Body of pancreas (tissue), 4 donors: Measurements from ENCODE around the gene MPND. TPM values are rescaled to one million over a fixed set of nuclear protein-coding genes. Genes with fewer than 3 reads are reported as not detected.

ENCODE experiments used
- ATAC-seq: fragments of 150-250 bp; one replicate; pipeline ENCODE4 v1.9.1; 2016
- DNase-seq, 4 donors: peaks; one replicate each; pipeline ENCODE4 v3.0.0-alpha.2; 2019
- H3K27ac ChIP-seq, 4 donors: fragments of 200-600 bp; sonication (generic); 1 replicate in 3 of 4; 2 replicates in 1 of 4; pipeline versions ENCODE4 v1.5.1 to v1.6.1; 2016 to 2019; ENCODE audit warnings: mild to moderate bottlenecking in 1 of 4, mixed read lengths in 1 of 4, moderate library complexity in 1 of 4
- H3K27me3 ChIP-seq, 2 donors: fragments of 200-600 bp; sonication (generic); one replicate each; pipeline ENCODE4 v1.6.0; 2016; ENCODE audit warnings: mild to moderate bottlenecking in 1 of 2
- H3K36me3 ChIP-seq, 2 donors: fragments of 200-600 bp; sonication (generic); replicated peaks in 1 of 2; 2 replicates each; pipeline ENCODE4 v1.5.1; 2016; ENCODE audit warnings: low read depth in 2 of 2; ENCODE audit not compliant: insufficient read depth in 1 of 2
- H3K4me1 ChIP-seq: fragments of 200-600 bp; sonication (generic); one replicate; pipeline ENCODE4 v1.6.0; 2016
- H3K4me3 ChIP-seq, 2 donors: fragments of 200-600 bp; sonication (generic); 1 replicate in 1 of 2; 2 replicates in 1 of 2; pipeline ENCODE4 v1.5.1; 2016 to 2019
- H3K9me3 ChIP-seq, 3 donors: fragments of 200-600 bp; sonication (generic); 1 replicate in 2 of 3; 2 replicates in 1 of 3; pipeline ENCODE4 v1.5.1; 2016
- CTCF ChIP-seq, 7 experiments: fragments of 450-650 bp in 4 of 7; fragments of 200-600 bp in 3 of 7; sonication (generic) in 3 of 7; IDR thresholded peaks; one replicate each; pipeline ENCODE4 v1.5.1; 2016 to 2019; ENCODE audit warnings: antibody characterized with exemption in 7 of 7
- POLR2A ChIP-seq, 3 donors: fragments of 450-650 bp; IDR thresholded peaks; one replicate each; pipeline ENCODE4 v1.6.1; 2016; ENCODE audit warnings: antibody characterized with exemption in 3 of 3, mild to moderate bottlenecking in 2 of 3
- WGBS, 2 donors: methylation state at CpG; one replicate each; pipeline ENCODE4 v1.1.5; 2017; 5-methylcytosine and 5-hydroxymethylcytosine counted together
- intact Hi-C: fragments of 100-400 bp; cut with DNase I; formaldehyde crosslinking; loops from one replicate; pipeline ENCODE4 v1.15.1; 2023
- total RNA-seq, 2 donors: library from RNA; depleted of rRNA; stranded (reverse); fragments of >200 nt; gene quantifications; one replicate each; pipeline ENCODE4 v1.1.0, GENCODE V29; 2016

Gene MPND
- total RNA-seq, 2 donors from 2014 or later: 0.99 to 7.5 TPM

- DNase-seq: no peak
- 11 to 38% methylated on average over 6 to 32 of the region's 32 CpGs for WGBS, 2 donors
Observed at GRCh38 chr19:4403005-4403761, 59.8 kb downstream of the MPND start.

GRCh38 chr19:4405977-4406376 lies 62.6 kb downstream of the MPND start:
- H3K4me3 ChIP-seq: no peak overlapping the region
- WGBS, 2 donors: 71 to 85% methylated on average over 6 to 8 of the region's 8 CpGs
- intact Hi-C loops: no loop called here

More at GRCh38 chr19:4403005-4403761, 59.8 kb downstream of the MPND start:
- Histone ChIP-seq H3K36me3 (no peaks in the 10 kb centered on the region), H3K27me3 (no peaks in the 10 kb centered on the region), H3K9me3 (no peaks in the 10 kb centered on the region), H3K4me1 (peaks cover 36% of the 10 kb centered on the region), H3K27ac (peak overlapping the region in 3 of 4 donors; percentile 88), H3K4me3 (peak overlapping the region; percentile 61 to 63)
- no peak for ATAC-seq
- TF ChIP-seq CTCF (IDR thresholded peaks at IDR 0.05): no peak
- no peak for TF ChIP-seq POLR2A (IDR thresholded peaks at IDR 0.05)
- intact Hi-C loops: no loop called here

GRCh38 chr19:4406626-4407025 lies 63.3 kb downstream of the MPND start:
- no peak for TF ChIP-seq POLR2A (IDR thresholded peaks at IDR 0.05)
- no peak for TF ChIP-seq CTCF (IDR thresholded peaks at IDR 0.05)
- 92 to 93% methylated on average over 7 of the region's 7 CpGs for WGBS, 2 donors
- no peak overlapping the region for H3K4me3 ChIP-seq
- intact Hi-C loops: no loop called here
- no peaks in the 10 kb centered on the region for H3K27me3 ChIP-seq
- no peak for DNase-seq
- H3K36me3 ChIP-seq: no peaks in the 10 kb centered on the region
- H3K27ac ChIP-seq: no peak overlapping the region
- ATAC-seq: no peak
- H3K4me1 ChIP-seq: peaks cover 12% of the 10 kb centered on the region
- no peaks in the 10 kb centered on the region for H3K9me3 ChIP-seq

More at GRCh38 chr19:4405977-4406376, 62.6 kb downstream of the MPND start:
- H3K36me3 ChIP-seq: no peaks in the 10 kb centered on the region
- H3K27ac ChIP-seq: no peak overlapping the region
- H3K4me1 ChIP-seq: peaks cover 18% of the 10 kb centered on the region
- no peak for DNase-seq
- no peak for ATAC-seq
- no peaks in the 10 kb centered on the region for H3K9me3 ChIP-seq
- no peaks in the 10 kb centered on the region for H3K27me3 ChIP-seq
- no peak for TF ChIP-seq POLR2A (IDR thresholded peaks at IDR 0.05)
- no peak for TF ChIP-seq CTCF (IDR thresholded peaks at IDR 0.05)

GRCh38 chr19:4409123-4409933 lies 66.0 kb downstream of the MPND start:
- TF ChIP-seq CTCF (IDR thresholded peaks at IDR 0.05): no peak
- TF ChIP-seq POLR2A (IDR thresholded peaks at IDR 0.05): no peak
- Histone ChIP-seq H3K27me3 (no peaks in the 10 kb centered on the region), H3K4me1 (no peaks in the 10 kb centered on the region), H3K36me3 (no peaks in the 10 kb centered on the region), H3K9me3 (no peaks in the 10 kb centered on the region), H3K4me3 (no peak overlapping the region), H3K27ac (no peak overlapping the region)
- ATAC-seq (no peak), DNase-seq (no peak)
- intact Hi-C loops: no loop called here
- WGBS, 2 donors: 90 to 93% methylated on average over 22 to 23 of the region's 23 CpGs

Other genes with a start within 250 kb of the MPND start
- 10 to 100 TPM; 56.8 to 92.0 TPM for gene MAP2K2, start 219.4 kb upstream of the MPND start, total RNA-seq
- gene CREB3L3, start 189.9 kb upstream of the MPND start, total RNA-seq: under 1 TPM in 1 of 2 donors, not detected in 1; 0.52 TPM
- 10 to 100 TPM; 13.2 to 54.1 TPM for gene SIRT6, start 161.0 kb upstream of the MPND start, total RNA-seq
- gene ANKRD24, start 160.9 kb upstream of the MPND start, total RNA-seq: 1 to 10 TPM; 2.1 to 3.6 TPM
- 10 to 100 TPM in 1 of 2 donors, under 1 TPM in 1; 0.99 to 27.5 TPM for gene EBI3, start 114.0 kb upstream of the MPND start, total RNA-seq
- gene YJU2, start 96.5 kb upstream of the MPND start, total RNA-seq: 10 to 100 TPM; 15.5 to 20.2 TPM
- not detected for gene SHD, start 64.3 kb upstream of the MPND start, total RNA-seq
- not detected for gene TMIGD2, start 41.2 kb upstream of the MPND start, total RNA-seq
- not detected for gene FSD1, start 39.0 kb upstream of the MPND start, total RNA-seq
- gene STAP2, start 4.7 kb upstream of the MPND start, total RNA-seq: 10 to 100 TPM; 17.9 to 31.0 TPM
- gene SH3GL1, start 57.0 kb downstream of the MPND start, total RNA-seq: 10 to 100 TPM; 20.4 to 22.6 TPM
- gene CHAF1A, start 59.1 kb downstream of the MPND start, total RNA-seq: 1 to 10 TPM; 3.4 to 6.3 TPM
- gene UBXN6, start 114.2 kb downstream of the MPND start, total RNA-seq: 100 to 1,000 TPM in 1 of 2 donors, 10 to 100 TPM in 1; 64.6 to 107 TPM
- 10 to 100 TPM; 24.9 to 33.6 TPM for gene HDGFL2, start 128.7 kb downstream of the MPND start, total RNA-seq
- 100 to 1,000 TPM in 1 of 2 donors, 10 to 100 TPM in 1; 18.9 to 125 TPM for gene PLIN4, start 174.9 kb downstream of the MPND start, total RNA-seq
- gene PLIN5, start 191.7 kb downstream of the MPND start, total RNA-seq: 100 to 1,000 TPM in 1 of 2 donors, 10 to 100 TPM in 1; 72.9 to 132 TPM
- gene LRG1, start 196.5 kb downstream of the MPND start, total RNA-seq: 10 to 100 TPM in 1 of 2 donors, 1 to 10 TPM in 1; 8.8 to 21.1 TPM
- gene SEMA6B, start 216.1 kb downstream of the MPND start, total RNA-seq: 10 to 100 TPM in 1 of 2 donors, 1 to 10 TPM in 1; 6.0 to 11.5 TPM